H1 (cell line): ENCODE measurements around the gene NEK10. TPM values are rescaled to one million over a fixed set of nuclear protein-coding genes. Genes with fewer than 3 reads are reported as not detected.

ENCODE experiments used
- BRCA1 ChIP-seq: IDR thresholded peaks from 2 replicates; pipeline ENCODE4 v1.6.1; 2012; ENCODE audit warnings: low read depth, low read length, improper control_type of control experiment
- HDAC2 ChIP-seq, 2 experiments: fragments of 300-600 bp in 1 of 2; sonication (generic) in 1 of 2; IDR thresholded peaks; 2 replicates each; pipeline ENCODE4 v1.6.1; 2011 to 2012; ENCODE audit warnings: low read depth in 2 of 2, low read length in 2 of 2, mild to moderate bottlenecking in 2 of 2, moderate library complexity in 2 of 2, borderline replicate concordance in 1 of 2, inconsistent platforms in 1 of 2
- JUN ChIP-seq: IDR thresholded peaks from 2 replicates; pipeline ENCODE4 v1.6.1; 2011; ENCODE audit warnings: low read depth, mild to moderate bottlenecking, improper control_type of control experiment, low read length
- KDM4A ChIP-seq: IDR thresholded peaks from one replicate; pipeline ENCODE4 v1.7.1; 2012; ENCODE audit warnings: low read depth, mild to moderate bottlenecking, moderate library complexity, low read length, inconsistent platforms; ENCODE audit not compliant: severe bottlenecking
- MAFK ChIP-seq: IDR thresholded peaks from 2 replicates; pipeline ENCODE4 v1.6.1; 2012; ENCODE audit warnings: low read depth, mild to moderate bottlenecking, improper control_type of control experiment, low read length
- SIX5 ChIP-seq: IDR thresholded peaks from 2 replicates; pipeline ENCODE4 v1.6.1; 2011; ENCODE audit warnings: mild to moderate bottlenecking, low read depth, low read length
- SP1 ChIP-seq: IDR thresholded peaks from 2 replicates; pipeline ENCODE4 v1.6.1; 2011; ENCODE audit warnings: low read depth, low read length
- TAF7 ChIP-seq: optimal IDR thresholded peaks from 2 replicates; pipeline ENCODE3; 2011; ENCODE audit warnings: low read depth, mild to moderate bottlenecking, inconsistent platforms, low read length, moderate library complexity, borderline replicate concordance
- polyA plus RNA-seq, 7 experiments: library from polyadenylated mRNA; depleted of rRNA in 3 of 7; stranded (reverse) in 5 of 7; unstranded in 2 of 7; fragments of >200 nt in 5 of 7; fragments of 200-250 nt in 2 of 7; gene quantifications; 1 replicate in 5 of 7; 2 replicates in 1 of 7; 4 replicates in 1 of 7; pipeline versions ENCODE4 v1.2.1 to v1.2.3, GENCODE V29; 2011 to 2013; ENCODE audit warnings: missing spikeins in 2 of 7, mixed read lengths in 2 of 7
- total RNA-seq: library from RNA; stranded (reverse); fragmentation: NEBNext Ultra II Directional; extraction: Animal tissue kit (Norgen Biotek cat#: 25700); gene quantifications from 2 replicates; pipeline ENCODE4 v1.2.1, GENCODE V29; 2021
- TF ChIP-seq, protein P1 (sequence below): IDR thresholded peaks from 2 replicates; pipeline ENCODE4 v1.6.1; 2012; ENCODE audit warnings: inconsistent platforms
- TF ChIP-seq, protein P2 (sequence below): IDR thresholded peaks from 2 replicates; pipeline ENCODE4 v1.6.1; 2011; ENCODE audit warnings: low read depth, mild to moderate bottlenecking, low read length; ENCODE audit not compliant: insufficient read depth

NEK10 gene
- total and polyA plus RNA-seq, 2 of the 8 experiments (the other 6 are each of a cell fraction or from before 2014, with no cell fraction given), result 0.18 to 0.50 TPM

DNA sequence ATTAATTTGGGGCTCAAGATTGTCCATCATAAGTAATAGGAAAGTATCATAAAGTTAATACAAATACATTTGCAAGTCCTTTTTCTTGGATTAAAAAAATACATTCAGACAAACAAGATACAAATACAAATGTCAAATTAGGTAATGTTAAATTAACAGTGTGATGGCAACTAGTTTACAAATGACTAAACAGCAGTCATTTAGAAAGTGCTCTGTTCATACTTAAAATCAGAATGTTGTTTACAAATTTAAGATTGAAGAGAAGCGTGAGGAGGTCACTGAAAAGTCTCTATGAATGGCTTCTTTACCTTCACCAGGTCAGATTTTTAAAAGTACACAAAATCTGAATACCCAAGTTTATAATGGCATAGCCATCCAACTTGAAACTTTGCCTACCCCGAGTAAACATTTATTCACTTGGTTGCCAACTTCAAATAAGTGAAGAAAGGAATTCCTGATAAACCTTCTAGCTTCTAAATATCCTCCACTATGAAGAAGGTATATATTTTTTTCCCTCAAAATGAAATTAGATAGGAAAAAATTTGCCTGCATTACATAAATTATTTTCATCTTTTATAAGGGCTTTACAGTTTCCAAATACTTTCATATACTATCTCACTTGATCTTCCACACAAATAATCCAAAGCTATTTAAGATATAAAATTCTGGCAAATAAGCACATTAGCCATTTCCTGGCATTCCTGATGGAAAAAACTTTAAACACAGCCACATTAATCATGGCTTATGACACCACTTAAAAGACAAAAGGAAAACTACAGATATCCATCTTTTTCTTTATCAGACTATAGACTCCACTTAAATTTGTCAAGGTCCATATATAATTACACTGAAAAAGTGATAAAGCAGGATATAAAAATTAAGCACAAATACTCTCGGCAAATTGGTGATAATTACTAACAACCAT is 11.5 kb upstream of the NEK10 start (continued):
- TF ChIP-seq, protein P1, sequence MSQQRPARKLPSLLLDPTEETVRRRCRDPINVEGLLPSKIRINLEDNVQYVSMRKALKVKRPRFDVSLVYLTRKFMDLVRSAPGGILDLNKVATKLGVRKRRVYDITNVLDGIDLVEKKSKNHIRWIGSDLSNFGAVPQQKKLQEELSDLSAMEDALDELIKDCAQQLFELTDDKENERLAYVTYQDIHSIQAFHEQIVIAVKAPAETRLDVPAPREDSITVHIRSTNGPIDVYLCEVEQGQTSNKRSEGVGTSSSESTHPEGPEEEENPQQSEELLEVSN, result no peak
- TF ChIP-seq JUN (no peak), HDAC2 (IDR thresholded peaks at IDR 0.05; ENCODE audit: borderline replicate concordance in 1 of 2, low read depth in 2 of 2, low read length in 2 of 2) (no peak), MAFK (no peak), TAF7 (no peak), KDM4A (no peak), SP1 (no peak), BRCA1 (no peak), SIX5 (no peak)
- TF ChIP-seq, protein P2, sequence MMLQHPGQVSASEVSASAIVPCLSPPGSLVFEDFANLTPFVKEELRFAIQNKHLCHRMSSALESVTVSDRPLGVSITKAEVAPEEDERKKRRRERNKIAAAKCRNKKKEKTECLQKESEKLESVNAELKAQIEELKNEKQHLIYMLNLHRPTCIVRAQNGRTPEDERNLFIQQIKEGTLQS, result no peak
- TF ChIP-seq, all 59 proteins: peak for 0
